HFFc6 (cell line): Measurements from ENCODE around the gene ZFYVE26. TPM values are rescaled to one million over a fixed set of nuclear protein-coding genes. Genes with fewer than 3 reads are reported as not detected.
"Not testable (repeated sequence)": the region's sequence is repeated elsewhere in the genome, so short reads cannot be mapped to it uniquely, and the experiment has no call there.

Experiments
- DNase-seq: peaks from one replicate; pipeline ENCODE4 v3.0.0-alpha.2; 2018
- H3K27ac Mint-ChIP-seq: 2 replicates; pipeline ENCODE4 v1.8.0; 2020; ENCODE audit warnings: mild to moderate bottlenecking, mixed read lengths
- H3K27me3 Mint-ChIP-seq: 2 replicates; pipeline ENCODE4 v1.8.0; 2021; ENCODE audit warnings: mild to moderate bottlenecking, moderate library complexity, mixed read lengths; ENCODE audit not compliant: insufficient read depth
- H3K36me3 Mint-ChIP-seq: 2 replicates; pipeline ENCODE4 v1.8.0; 2021; ENCODE audit warnings: low read depth, mixed read lengths
- H3K4me1 Mint-ChIP-seq: 2 replicates; pipeline ENCODE4 v1.8.0; 2020; ENCODE audit warnings: low read depth, mixed read lengths
- H3K4me3 Mint-ChIP-seq: 2 replicates; pipeline ENCODE4 v1.8.0; 2020; ENCODE audit warnings: mild to moderate bottlenecking, moderate library complexity, mixed read lengths
- H3K9me3 Mint-ChIP-seq: 2 replicates; pipeline ENCODE4 v1.8.0; 2020; ENCODE audit warnings: mild to moderate bottlenecking, mixed read lengths
- total RNA-seq, 6 experiments: library from RNA; stranded (reverse); fragmentation: NEBNext Ultra II Directional; extraction: Animal tissue kit (Norgen Biotek cat#: 25700); gene quantifications; 2 replicates in 1 of 6; 3 replicates in 5 of 6; pipeline ENCODE4 v1.2.3, GENCODE V29; 2021
- TF ChIP-seq, protein P1 (sequence below): fragments of 200-600 bp; sonication (generic); IDR thresholded peaks from 2 replicates; pipeline ENCODE4 v1.5.0; 2021; ENCODE audit warnings: antibody characterized with exemption, mild to moderate bottlenecking

ZFYVE26 gene
- total RNA-seq, 6 experiments from 2014 or later, result 12.8 to 17.2 (median 14.7) TPM

DNA sequence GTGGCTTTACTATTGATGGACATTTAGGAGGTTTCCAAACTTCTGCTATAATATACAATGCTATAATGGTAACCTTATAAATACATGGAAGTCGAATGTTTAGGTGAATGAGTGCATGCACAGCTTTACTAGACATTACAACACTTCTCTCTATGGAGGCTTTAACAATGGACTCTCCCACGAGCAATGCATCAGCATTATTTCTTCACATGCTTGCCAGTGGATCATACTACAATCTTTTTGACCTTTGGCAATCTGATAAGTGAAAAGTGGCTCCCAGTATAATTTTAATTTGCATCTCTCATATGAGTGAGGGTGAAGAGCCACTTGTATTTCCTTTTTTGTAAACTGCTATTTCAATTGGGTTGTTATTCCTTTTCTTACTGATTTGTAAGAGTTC is 96.5 kb downstream of the ZFYVE26 start:
- no peak overlapping the region for H3K4me3 Mint-ChIP-seq
- H3K9me3 Mint-ChIP-seq, result no peaks in the 10 kb centered on the region

DNA sequence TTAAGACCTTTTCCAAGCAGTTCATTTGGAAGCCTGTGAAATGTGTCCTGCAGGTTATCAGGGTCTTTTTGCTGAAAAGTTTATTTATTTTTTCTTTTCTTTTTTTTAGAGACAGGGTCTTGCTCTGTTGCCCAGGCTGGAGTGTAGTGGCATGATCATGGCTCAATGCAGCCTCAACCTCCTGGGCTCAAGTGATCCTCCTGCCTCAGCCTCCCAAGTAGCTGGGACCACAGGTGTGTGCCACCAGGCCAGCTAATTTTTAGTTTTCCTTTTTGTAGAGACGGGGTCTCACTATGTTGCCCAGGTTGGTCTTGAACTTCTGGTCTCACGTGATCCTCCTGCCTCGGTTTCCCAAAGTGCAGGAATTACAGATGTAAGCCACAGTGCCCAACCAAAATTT is 97.0 kb downstream of the ZFYVE26 start:
- not testable (repeated sequence) for H3K27ac Mint-ChIP-seq, H3K9me3 Mint-ChIP-seq, H3K36me3 Mint-ChIP-seq, DNase-seq, H3K4me3 Mint-ChIP-seq
- H3K4me1 Mint-ChIP-seq, result peaks cover 17% of the 10 kb centered on the region
- peaks cover 15% of the 10 kb centered on the region for H3K27me3 Mint-ChIP-seq

More for the DNA sequence above, 96.5 kb downstream of the ZFYVE26 start:
- Mint-ChIP-seq H3K27ac (no peak overlapping the region), H3K4me1 (peaks cover 17% of the 10 kb centered on the region), H3K36me3 (no peaks in the 10 kb centered on the region), H3K27me3 (peaks cover 19% of the 10 kb centered on the region)
- no peak for DNase-seq
- TF ChIP-seq, protein P1, sequence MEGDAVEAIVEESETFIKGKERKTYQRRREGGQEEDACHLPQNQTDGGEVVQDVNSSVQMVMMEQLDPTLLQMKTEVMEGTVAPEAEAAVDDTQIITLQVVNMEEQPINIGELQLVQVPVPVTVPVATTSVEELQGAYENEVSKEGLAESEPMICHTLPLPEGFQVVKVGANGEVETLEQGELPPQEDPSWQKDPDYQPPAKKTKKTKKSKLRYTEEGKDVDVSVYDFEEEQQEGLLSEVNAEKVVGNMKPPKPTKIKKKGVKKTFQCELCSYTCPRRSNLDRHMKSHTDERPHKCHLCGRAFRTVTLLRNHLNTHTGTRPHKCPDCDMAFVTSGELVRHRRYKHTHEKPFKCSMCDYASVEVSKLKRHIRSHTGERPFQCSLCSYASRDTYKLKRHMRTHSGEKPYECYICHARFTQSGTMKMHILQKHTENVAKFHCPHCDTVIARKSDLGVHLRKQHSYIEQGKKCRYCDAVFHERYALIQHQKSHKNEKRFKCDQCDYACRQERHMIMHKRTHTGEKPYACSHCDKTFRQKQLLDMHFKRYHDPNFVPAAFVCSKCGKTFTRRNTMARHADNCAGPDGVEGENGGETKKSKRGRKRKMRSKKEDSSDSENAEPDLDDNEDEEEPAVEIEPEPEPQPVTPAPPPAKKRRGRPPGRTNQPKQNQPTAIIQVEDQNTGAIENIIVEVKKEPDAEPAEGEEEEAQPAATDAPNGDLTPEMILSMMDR, result no peak

DNA sequence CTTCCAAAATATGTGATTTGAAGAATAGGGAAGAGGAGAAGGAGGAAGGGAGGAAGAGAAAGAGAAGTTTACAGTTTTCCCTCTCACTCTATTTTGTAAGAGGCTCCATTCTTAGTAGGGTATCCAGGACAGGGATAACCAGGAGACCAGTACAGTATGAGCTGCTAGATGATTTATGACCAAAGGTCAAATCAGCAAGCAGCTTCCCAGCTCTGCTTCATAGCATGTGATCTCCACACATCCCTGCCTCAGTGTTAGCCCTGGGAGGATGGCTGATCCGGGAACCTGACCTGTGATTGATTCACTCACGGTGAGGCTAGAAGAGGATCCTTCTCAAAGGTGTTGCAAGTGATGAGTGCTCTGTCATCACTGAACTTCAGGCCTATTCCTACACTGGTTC is 98.1 kb downstream of the ZFYVE26 start:
- TF ChIP-seq, protein P1, result no peak
- Mint-ChIP-seq H3K27ac (peak overlapping the region; percentile 56; the same call in 1 of the 2 replicates), H3K27me3 (peaks cover 8% of the 10 kb centered on the region)

DNA sequence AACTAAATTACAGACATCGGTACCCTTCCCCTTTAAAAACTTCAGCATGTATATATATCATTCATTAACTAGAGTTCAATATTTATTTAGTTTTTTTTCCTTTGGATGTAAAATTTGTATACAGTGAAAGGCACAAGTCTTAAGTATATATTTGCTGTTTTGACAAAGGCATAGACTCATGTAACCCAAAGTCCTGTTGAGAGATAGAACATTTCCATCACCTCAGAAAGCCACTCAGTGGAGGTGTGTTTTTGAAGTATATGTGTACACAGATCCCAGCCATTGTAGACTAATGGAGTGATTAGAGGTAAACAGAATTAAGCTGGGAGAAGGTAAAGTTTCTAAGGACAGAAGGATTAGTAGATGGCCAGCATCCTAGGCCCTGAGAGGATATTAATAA is 99.3 kb downstream of the ZFYVE26 start:
- Mint-ChIP-seq H3K4me3 (no peak overlapping the region), H3K9me3 (peaks cover under 1% of the 10 kb centered on the region; the same call in 1 of the 2 replicates), H3K27me3 (peaks cover 4% of the 10 kb centered on the region), H3K4me1 (peaks cover 13% of the 10 kb centered on the region), H3K27ac (no peak overlapping the region), H3K36me3 (no peaks in the 10 kb centered on the region)
- TF ChIP-seq, protein P1, result no peak
- no peak for DNase-seq

More for the DNA sequence above, 98.1 kb downstream of the ZFYVE26 start:
- no peak for DNase-seq
- H3K36me3 Mint-ChIP-seq, result no peaks in the 10 kb centered on the region
- no peak overlapping the region for H3K4me3 Mint-ChIP-seq
- H3K4me1 Mint-ChIP-seq, result peaks cover 17% of the 10 kb centered on the region
- H3K9me3 Mint-ChIP-seq, result no peaks in the 10 kb centered on the region

DNA sequence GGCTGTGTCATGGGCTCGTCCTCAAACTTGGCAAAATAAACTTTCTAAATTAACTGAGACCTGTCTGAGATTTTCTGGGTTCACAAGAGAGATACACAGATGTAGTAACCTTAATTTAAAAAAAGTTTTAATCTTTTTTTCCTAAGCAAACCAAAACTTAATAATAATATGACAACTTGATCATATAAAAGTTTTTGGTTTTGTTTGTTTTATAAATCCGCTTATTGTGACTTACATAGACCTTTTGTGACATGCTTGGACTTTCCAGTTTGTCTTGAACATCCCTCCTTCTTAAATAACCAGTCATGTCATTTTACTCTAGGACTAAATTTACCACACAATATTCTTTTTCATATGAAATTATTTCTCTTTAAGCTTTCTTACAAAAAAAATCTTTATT is 106.2 kb downstream of the ZFYVE26 start:
- TF ChIP-seq, protein P1, result no peak
- Mint-ChIP-seq H3K27me3 (no peaks in the 10 kb centered on the region), H3K36me3 (peaks cover 8% of the 10 kb centered on the region), H3K4me3 (no peak overlapping the region), H3K9me3 (peaks cover 22% of the 10 kb centered on the region), H3K4me1 (no peaks in the 10 kb centered on the region), H3K27ac (no peak overlapping the region)
- DNase-seq, result no peak

DNA sequence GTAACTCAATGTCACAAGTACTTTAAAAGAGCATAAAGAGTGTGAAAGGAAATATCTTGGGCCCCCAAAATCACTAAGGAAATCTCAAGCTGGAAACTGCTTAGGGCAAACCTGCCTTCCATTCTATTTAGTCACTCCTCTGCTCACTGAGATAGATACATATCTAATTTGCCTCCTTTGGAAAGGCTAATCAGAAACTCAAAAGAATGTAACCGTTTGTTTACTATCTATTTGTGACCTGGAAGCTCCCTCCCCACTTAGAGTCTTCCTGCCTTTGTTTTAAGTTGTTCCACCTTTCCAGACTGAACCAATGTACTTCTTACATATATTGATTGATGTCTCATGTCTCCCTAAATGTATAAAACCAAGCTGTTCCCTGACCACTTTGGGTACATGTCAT is 106.6 kb downstream of the ZFYVE26 start:
- H3K27me3 Mint-ChIP-seq, H3K36me3 Mint-ChIP-seq, H3K27ac Mint-ChIP-seq, DNase-seq, H3K4me1 Mint-ChIP-seq, H3K4me3 Mint-ChIP-seq: not testable (repeated sequence)
- peaks cover 22% of the 10 kb centered on the region for H3K9me3 Mint-ChIP-seq

DNA sequence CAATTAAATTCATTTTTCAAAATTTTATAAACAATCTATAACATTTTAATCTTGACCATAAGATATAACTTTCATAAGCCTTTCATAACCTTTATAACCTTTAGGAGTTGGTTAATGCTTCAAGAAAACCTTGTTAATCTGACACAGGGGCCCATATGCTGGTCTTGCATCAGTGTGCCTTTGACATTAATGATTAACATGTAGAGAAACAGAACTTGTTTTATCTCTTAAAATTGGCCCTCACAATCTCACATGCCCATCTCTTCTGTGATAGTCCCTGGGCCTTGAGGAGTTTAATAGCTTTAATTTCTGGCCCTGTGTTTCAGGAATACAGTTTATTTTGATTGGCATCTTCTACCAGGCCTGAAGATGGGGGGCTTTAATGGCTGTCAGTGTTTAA is 107.0 kb downstream of the ZFYVE26 start:
- not testable (repeated sequence) for H3K27ac Mint-ChIP-seq, DNase-seq, H3K36me3 Mint-ChIP-seq, H3K4me3 Mint-ChIP-seq, H3K4me1 Mint-ChIP-seq, H3K27me3 Mint-ChIP-seq
- peaks cover 22% of the 10 kb centered on the region for H3K9me3 Mint-ChIP-seq
